Measurements from ENCODE around the gene RO60. TPM values are rescaled to one million over a fixed set of nuclear protein-coding genes. Genes with fewer than 3 reads are reported as not detected.

RO60 gene
- total RNA-seq, 1 donor from 2014 or later = 73.5 TPM

DNA sequence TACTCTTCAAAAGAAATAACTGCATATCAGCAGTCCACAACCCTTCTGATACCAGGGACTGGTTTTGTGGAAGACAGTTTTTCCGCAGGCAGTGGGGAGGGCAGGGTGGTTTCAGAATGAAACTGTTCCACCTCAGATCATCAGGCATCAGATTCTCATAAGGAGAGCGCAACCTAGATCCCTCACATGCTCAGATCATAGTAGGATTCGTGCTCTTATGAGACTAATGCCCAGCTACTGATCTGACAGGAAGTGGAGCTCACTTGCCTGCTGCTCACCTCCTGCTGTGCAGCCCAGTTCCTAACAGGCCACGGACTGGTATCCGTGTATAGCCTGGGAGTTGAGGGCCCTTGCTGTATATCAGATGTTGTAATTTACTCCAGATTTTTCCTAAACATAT, 11.5 kb downstream of the RO60 start:
- Histone ChIP-seq H3K4me3 (no peak overlapping the region), H3K27me3 (no peaks in the 10 kb centered on the region), H3K36me3 (peaks cover 6% of the 10 kb centered on the region), H3K4me1 (no peaks in the 10 kb centered on the region), H3K9me3 (no peaks in the 10 kb centered on the region), H3K27ac (no peak overlapping the region)
- intact Hi-C loops (cut with DNase I) = no loop called here
- DNase-seq = no peak
- no peak for ATAC-seq
- TF ChIP-seq, protein P1, sequence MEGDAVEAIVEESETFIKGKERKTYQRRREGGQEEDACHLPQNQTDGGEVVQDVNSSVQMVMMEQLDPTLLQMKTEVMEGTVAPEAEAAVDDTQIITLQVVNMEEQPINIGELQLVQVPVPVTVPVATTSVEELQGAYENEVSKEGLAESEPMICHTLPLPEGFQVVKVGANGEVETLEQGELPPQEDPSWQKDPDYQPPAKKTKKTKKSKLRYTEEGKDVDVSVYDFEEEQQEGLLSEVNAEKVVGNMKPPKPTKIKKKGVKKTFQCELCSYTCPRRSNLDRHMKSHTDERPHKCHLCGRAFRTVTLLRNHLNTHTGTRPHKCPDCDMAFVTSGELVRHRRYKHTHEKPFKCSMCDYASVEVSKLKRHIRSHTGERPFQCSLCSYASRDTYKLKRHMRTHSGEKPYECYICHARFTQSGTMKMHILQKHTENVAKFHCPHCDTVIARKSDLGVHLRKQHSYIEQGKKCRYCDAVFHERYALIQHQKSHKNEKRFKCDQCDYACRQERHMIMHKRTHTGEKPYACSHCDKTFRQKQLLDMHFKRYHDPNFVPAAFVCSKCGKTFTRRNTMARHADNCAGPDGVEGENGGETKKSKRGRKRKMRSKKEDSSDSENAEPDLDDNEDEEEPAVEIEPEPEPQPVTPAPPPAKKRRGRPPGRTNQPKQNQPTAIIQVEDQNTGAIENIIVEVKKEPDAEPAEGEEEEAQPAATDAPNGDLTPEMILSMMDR (IDR thresholded peaks at IDR 0.05) = no peak

DNA sequence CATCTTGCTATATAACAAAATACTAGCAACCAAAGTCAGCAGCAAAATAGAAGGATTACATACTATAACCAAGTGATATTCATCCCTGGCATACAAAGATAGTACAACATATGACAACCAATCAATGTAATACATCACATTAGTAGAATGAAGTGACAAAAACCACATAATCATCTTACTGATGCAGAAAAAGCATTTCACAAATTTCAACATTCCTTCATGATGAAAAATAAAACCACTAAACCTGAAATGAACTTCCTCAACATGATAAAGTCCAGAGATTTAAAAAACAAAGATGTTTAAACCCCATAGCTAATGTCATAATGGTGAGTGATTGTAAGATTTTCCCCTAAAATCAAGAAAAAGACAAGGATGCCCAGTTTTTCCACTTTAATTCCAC, 18.6 kb downstream of the RO60 start:
- no peaks in the 10 kb centered on the region for H3K27me3 ChIP-seq
- H3K36me3 ChIP-seq = peaks cover 51% of the 10 kb centered on the region
- H3K27ac ChIP-seq = no peak overlapping the region
- TF ChIP-seq, protein P1 (IDR thresholded peaks at IDR 0.05) = no peak
- intact Hi-C loops (cut with DNase I) = no loop called here
- no peaks in the 10 kb centered on the region for H3K4me1 ChIP-seq
- no peak for ATAC-seq
- no peaks in the 10 kb centered on the region for H3K9me3 ChIP-seq
- no peak for DNase-seq
- H3K4me3 ChIP-seq = no peak overlapping the region

DNA sequence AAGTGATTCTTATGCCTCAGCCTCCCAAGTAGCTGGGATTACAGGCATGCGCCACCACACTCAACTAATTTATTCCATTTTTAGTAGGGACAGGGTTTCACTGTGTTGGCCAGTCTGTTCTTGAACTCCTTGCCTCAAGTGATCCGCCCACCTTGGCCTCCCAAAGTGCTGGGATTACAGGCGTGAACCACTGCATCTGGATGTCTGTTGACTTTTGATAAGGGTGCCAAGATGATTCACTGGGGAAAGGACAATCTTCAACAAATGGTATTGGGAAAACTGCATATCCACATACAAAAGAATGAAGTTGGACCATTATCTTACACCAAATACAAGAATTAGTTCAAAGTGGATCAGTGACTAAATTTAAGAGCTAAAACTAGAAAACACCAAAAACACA, 19.8 kb downstream of the RO60 start:
- DNase-seq = no peak
- H3K27me3 ChIP-seq = no peaks in the 10 kb centered on the region
- no peak overlapping the region for H3K4me3 ChIP-seq
- TF ChIP-seq, protein P1 (IDR thresholded peaks at IDR 0.05) = no peak
- H3K36me3 ChIP-seq = peaks cover 63% of the 10 kb centered on the region
- no peak overlapping the region for H3K27ac ChIP-seq
- H3K4me1 ChIP-seq = no peaks in the 10 kb centered on the region
- ATAC-seq = no peak
- no peaks in the 10 kb centered on the region for H3K9me3 ChIP-seq
- intact Hi-C loops (cut with DNase I) = no loop called here

DNA sequence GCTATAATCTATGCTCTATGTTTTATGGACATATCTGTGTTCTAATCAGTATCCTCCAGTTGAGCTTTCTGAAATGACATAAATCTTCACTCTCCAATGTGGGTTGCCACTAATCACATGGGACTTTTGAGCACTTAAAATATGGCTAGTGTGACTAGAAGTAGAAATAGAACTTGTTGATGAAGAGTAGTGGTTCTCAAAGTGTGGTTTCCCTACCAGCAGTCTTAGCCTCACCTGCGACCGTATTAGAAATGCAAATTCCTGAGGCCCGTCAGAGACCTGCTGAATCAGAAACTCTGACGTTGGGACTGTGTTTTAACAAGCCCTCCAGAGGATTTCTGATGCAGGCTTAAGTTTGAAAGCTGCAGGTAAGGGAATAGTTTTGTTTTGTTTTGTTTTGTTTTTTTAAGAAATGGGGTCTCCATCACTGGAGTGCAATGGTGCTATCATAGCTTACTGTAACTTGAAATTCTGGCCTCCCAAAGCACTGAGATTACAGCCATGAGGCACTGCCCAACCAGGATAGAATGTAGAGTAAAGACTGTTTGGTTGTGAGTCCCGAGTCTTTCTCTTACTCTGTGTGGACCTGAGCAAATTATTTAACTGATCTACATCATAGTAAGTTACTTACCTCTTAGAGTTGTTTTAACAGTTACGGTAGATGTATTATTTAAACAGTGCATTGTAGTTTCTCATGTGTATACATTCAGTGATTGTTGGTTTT, 24.1 kb downstream of the RO60 start:
- peaks cover 64% of the 10 kb centered on the region for H3K36me3 ChIP-seq
- no peak overlapping the region for H3K27ac ChIP-seq
- intact Hi-C loops (cut with DNase I) = no loop called here
- no peaks in the 10 kb centered on the region for H3K27me3 ChIP-seq
- no peak for ATAC-seq
- TF ChIP-seq, protein P1 (IDR thresholded peaks at IDR 0.05) = no peak
- no peaks in the 10 kb centered on the region for H3K4me1 ChIP-seq
- no peaks in the 10 kb centered on the region for H3K9me3 ChIP-seq
- H3K4me3 ChIP-seq = no peak overlapping the region
- no peak for DNase-seq

DNA sequence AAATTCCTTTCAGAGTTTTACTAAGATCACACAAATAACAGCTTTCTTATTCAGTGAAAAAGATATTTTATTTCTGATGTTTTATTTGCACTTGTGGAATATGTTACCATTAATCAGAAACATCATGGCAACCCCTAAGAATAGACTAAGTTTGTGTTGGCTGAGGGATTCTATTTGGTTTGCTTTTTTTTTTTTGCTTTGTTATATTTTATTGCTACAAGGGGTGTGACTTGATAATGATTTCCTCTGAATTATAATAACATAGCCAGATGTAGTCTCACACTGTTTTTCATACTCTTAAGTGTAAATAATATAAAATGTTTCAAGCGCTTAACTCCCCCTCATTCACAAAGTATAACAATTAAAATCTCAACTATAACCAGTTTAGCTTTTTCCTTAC, 25.9 kb downstream of the RO60 start:
- H3K9me3 ChIP-seq = no peaks in the 10 kb centered on the region
- TF ChIP-seq, protein P1 (IDR thresholded peaks at IDR 0.05) = no peak
- H3K27me3 ChIP-seq = no peaks in the 10 kb centered on the region
- intact Hi-C loops (cut with DNase I) = no loop called here
- no peak overlapping the region for H3K27ac ChIP-seq
- DNase-seq (no peak), ATAC-seq (no peak)
- no peak overlapping the region for H3K4me3 ChIP-seq
- peaks cover 52% of the 10 kb centered on the region for H3K36me3 ChIP-seq
- H3K4me1 ChIP-seq = no peaks in the 10 kb centered on the region

DNA sequence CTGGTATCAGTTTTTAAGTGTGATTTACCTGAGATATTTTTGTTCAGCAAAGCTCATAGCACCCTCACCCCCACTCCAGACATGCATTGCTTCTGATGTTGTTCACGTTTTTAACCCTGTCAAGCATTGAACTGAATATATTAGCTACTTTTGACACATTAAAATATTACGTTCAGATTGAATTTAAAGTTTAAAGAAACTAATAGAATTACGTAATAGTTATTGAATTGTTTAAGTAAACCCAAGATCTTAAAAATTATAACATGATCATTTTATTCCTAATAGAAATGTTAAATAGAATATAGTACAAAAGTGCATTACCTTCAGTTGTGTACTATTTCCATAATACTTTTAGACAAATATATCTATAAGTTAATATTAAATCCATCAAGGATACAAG, 26.9 kb downstream of the RO60 start:
- no peaks in the 10 kb centered on the region for H3K27me3 ChIP-seq
- H3K27ac ChIP-seq = no peak overlapping the region
- H3K4me3 ChIP-seq = no peak overlapping the region
- no peak for DNase-seq
- ATAC-seq = no peak
- TF ChIP-seq, protein P1 (IDR thresholded peaks at IDR 0.05) = no peak
- no peaks in the 10 kb centered on the region for H3K9me3 ChIP-seq
- peaks cover 47% of the 10 kb centered on the region for H3K36me3 ChIP-seq
- intact Hi-C loops (cut with DNase I) = no loop called here
- H3K4me1 ChIP-seq = no peaks in the 10 kb centered on the region

All from upper lobe of right lung (tissue), 1 donor.